Activated CD8-positive, alpha-beta T cell treated with anti-CD3 and anti-CD28 coated beads for 36 hours (primary cell): ENCODE measurements around the gene ZNF487. TPM values are rescaled to one million over a fixed set of nuclear protein-coding genes. Genes with fewer than 3 reads are reported as not detected.
"Not testable (repeated sequence)": the region's sequence is repeated elsewhere in the genome, so short reads cannot be mapped to it uniquely, and the experiment has no call there.

Experiments
- ATAC-seq: fragments of 200-7000 bp; cut with Tn5 transposase; one replicate; pipeline ENCODE4 v1.10.0; 2021; ENCODE audit warnings: mild to moderate bottlenecking, moderate library complexity
- CTCF ChIA-PET: fragments of 350-600 bp; sonication (Branson Sonifier 250); formaldehyde crosslinking; loops from one replicate; lab custom pipeline; 2021; ENCODE audit warnings: antibody characterized with exemption; lab: Charles Lee
- POLR2A ChIA-PET: fragments of 350-600 bp; sonication (Branson Sonifier 250); formaldehyde crosslinking; loops from one replicate; lab custom pipeline; 2021; ENCODE audit warnings: antibody characterized with exemption; lab: Charles Lee
- DNase-seq: peaks from one replicate; pipeline ENCODE4 v3.0.0-alpha.2; 2020
- H3K27ac Mint-ChIP-seq: one replicate; pipeline ENCODE4 v1.8.0; 2021; ENCODE audit warnings: mild to moderate bottlenecking, mixed read lengths
- H3K27me3 Mint-ChIP-seq: one replicate; pipeline ENCODE4 v1.8.0; 2021; ENCODE audit warnings: mixed read lengths
- H3K36me3 Mint-ChIP-seq: one replicate; pipeline ENCODE4 v1.8.0; 2021; ENCODE audit warnings: low read depth, mixed read lengths
- H3K4me1 Mint-ChIP-seq: one replicate; pipeline ENCODE4 v1.8.0; 2021; ENCODE audit warnings: low read depth, mixed read lengths
- H3K4me3 Mint-ChIP-seq: one replicate; pipeline ENCODE4 v1.8.0; 2021; ENCODE audit warnings: mild to moderate bottlenecking, moderate library complexity, mixed read lengths
- H3K9me3 Mint-ChIP-seq: one replicate; pipeline ENCODE4 v1.8.0; 2021; ENCODE audit warnings: mixed read lengths
- intact Hi-C: fragments of 100-400 bp; cut with micrococcal nuclease; formaldehyde crosslinking; loops from one replicate; pipeline ENCODE4 v1.10.0; 2022
- total RNA-seq, 2 experiments: library from RNA; stranded (reverse); gene quantifications; one replicate each; pipeline ENCODE4 v1.2.3, GENCODE V29; 2021
- TF ChIP-seq, protein P1 (sequence below): fragments of 200-600 bp; IDR thresholded peaks from one replicate; pipeline ENCODE4 v1.8.0; 2022; ENCODE audit warnings: antibody characterized with exemption, mild to moderate bottlenecking

Gene ZNF487
- total RNA-seq, 2 experiments from 2014 or later = 1.4 to 1.9 TPM

DNA sequence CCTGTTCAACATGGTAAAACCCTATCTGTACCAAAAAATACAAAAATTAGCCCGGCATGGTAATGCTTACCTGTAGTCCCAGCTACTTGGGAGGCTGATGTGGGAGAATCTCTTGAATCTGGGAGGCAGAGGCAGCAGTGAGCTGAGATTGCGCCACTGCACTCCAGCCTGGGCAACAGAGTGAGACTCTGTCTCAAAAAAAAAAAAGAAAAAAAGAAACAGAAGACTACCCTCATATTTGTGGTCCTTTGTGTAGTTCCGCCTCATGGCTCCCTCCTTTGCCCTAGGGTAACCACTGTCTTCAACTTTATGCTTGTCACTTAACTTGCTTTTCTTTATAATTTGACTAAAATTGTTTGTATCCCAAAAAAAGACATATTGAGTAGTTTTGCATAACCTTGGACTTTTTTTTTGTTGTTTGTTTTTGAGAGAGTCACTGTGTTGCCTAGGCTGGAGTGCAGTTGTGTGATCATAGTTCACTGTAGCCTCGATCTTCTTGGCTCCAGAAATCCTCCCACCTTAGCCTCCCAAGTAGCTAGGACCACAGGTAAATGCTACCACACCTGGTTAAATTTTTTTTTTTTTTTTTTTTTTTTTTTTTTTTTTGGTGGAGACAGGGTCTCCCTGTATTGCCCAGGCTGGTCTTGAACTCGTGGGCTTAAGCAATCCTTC is 3.7 kb downstream of the ZNF487 start:
- H3K36me3 Mint-ChIP-seq = peaks cover 6% of the 10 kb centered on the region
- ChIA-PET POLR2A (interaction anchor here (1.2 to 1.5 kb wide), 2 partner anchors 9 to 35 kb away, joined by 3 read pairs; no protein-coding TSS in a partner anchor), CTCF (interaction anchor here (1.0 kb wide), 1 partner anchor 13 kb away, joined by 3 read pairs; no protein-coding TSS in a partner anchor)
- no peak overlapping the region for H3K4me3 Mint-ChIP-seq
- H3K27ac Mint-ChIP-seq = no peak overlapping the region
- TF ChIP-seq, protein P1, sequence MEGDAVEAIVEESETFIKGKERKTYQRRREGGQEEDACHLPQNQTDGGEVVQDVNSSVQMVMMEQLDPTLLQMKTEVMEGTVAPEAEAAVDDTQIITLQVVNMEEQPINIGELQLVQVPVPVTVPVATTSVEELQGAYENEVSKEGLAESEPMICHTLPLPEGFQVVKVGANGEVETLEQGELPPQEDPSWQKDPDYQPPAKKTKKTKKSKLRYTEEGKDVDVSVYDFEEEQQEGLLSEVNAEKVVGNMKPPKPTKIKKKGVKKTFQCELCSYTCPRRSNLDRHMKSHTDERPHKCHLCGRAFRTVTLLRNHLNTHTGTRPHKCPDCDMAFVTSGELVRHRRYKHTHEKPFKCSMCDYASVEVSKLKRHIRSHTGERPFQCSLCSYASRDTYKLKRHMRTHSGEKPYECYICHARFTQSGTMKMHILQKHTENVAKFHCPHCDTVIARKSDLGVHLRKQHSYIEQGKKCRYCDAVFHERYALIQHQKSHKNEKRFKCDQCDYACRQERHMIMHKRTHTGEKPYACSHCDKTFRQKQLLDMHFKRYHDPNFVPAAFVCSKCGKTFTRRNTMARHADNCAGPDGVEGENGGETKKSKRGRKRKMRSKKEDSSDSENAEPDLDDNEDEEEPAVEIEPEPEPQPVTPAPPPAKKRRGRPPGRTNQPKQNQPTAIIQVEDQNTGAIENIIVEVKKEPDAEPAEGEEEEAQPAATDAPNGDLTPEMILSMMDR = no peak
- intact Hi-C loops = no loop called here
- no peaks in the 10 kb centered on the region for H3K27me3 Mint-ChIP-seq
- peaks cover 9% of the 10 kb centered on the region for H3K4me1 Mint-ChIP-seq
- ATAC-seq = no peak
- DNase-seq = no peak
- no peaks in the 10 kb centered on the region for H3K9me3 Mint-ChIP-seq

DNA sequence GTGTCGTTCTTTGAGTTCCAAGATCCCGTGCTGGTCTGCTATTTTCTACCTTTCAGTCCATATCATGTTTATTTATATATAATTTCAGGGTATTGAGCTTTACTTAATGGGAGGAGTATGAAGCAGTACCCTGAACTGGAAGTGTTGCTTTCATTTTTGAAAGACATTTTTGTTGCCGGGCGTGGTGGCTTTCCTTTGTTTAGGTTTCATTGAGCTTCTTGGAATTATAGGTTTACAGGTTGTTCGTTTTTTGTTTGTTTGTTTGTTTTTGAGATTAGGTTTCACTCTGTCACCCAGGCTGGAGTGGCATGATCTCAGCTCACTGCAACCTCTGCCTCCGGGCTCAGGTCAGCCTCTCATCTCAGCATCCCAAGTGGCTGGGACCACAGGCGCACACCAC is 7.4 kb downstream of the ZNF487 start:
- TF ChIP-seq, protein P1 = no peak
- intact Hi-C loops = no loop called here
- no peak for ATAC-seq
- peaks cover 12% of the 10 kb centered on the region for H3K36me3 Mint-ChIP-seq
- no peak for DNase-seq
- H3K4me1 Mint-ChIP-seq = no peaks in the 10 kb centered on the region
- no peaks in the 10 kb centered on the region for H3K27me3 Mint-ChIP-seq
- H3K4me3 Mint-ChIP-seq = no peak overlapping the region
- POLR2A ChIA-PET = no interaction called here
- H3K9me3 Mint-ChIP-seq = peaks cover 4% of the 10 kb centered on the region
- H3K27ac Mint-ChIP-seq = no peak overlapping the region
- CTCF ChIA-PET = interaction anchor here (0.7 to 1.1 kb wide), 3 partner anchors 14 to 96 kb away, joined by 3 to 4 read pairs (median 4); no protein-coding TSS in a partner anchor

DNA sequence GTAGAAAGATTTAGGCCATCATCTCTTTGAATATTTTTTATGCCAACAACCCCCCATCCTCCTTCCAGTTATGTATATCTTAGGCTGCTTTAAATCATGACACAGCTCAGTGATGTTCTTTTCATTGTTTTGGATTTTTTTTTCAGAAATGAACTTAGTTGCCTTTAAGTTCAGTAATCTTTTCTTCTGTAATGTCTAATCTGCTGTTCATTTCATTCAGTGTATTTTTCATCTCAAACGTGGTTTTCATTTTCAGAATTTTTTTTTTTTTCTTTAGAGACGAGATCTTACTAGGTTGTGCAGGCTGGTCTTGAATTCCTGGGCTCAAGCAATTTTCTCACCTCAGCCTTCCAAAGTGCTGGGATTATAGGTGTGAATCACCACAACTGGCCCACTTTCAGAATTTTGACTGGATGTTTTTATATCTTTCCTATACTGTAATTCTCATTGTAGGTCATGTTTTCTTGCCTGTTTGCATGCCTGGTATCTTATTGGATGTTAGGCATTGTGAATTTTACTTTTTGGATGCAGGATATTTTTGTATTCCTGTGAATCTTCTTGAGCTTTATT is 8.1 kb downstream of the ZNF487 start:
- H3K27ac Mint-ChIP-seq = no peak overlapping the region
- ChIA-PET CTCF (interaction anchor here (0.7 to 1.1 kb wide), 3 partner anchors 14 to 96 kb away, joined by 3 to 4 read pairs (median 4); no protein-coding TSS in a partner anchor), POLR2A (no interaction called here)
- no peaks in the 10 kb centered on the region for H3K27me3 Mint-ChIP-seq
- DNase-seq (no peak), ATAC-seq (no peak)
- H3K4me3 Mint-ChIP-seq = no peak overlapping the region
- H3K36me3 Mint-ChIP-seq = peaks cover 12% of the 10 kb centered on the region
- no peaks in the 10 kb centered on the region for H3K4me1 Mint-ChIP-seq
- TF ChIP-seq, protein P1 = no peak
- peaks cover 4% of the 10 kb centered on the region for H3K9me3 Mint-ChIP-seq
- intact Hi-C loops = no loop called here

DNA sequence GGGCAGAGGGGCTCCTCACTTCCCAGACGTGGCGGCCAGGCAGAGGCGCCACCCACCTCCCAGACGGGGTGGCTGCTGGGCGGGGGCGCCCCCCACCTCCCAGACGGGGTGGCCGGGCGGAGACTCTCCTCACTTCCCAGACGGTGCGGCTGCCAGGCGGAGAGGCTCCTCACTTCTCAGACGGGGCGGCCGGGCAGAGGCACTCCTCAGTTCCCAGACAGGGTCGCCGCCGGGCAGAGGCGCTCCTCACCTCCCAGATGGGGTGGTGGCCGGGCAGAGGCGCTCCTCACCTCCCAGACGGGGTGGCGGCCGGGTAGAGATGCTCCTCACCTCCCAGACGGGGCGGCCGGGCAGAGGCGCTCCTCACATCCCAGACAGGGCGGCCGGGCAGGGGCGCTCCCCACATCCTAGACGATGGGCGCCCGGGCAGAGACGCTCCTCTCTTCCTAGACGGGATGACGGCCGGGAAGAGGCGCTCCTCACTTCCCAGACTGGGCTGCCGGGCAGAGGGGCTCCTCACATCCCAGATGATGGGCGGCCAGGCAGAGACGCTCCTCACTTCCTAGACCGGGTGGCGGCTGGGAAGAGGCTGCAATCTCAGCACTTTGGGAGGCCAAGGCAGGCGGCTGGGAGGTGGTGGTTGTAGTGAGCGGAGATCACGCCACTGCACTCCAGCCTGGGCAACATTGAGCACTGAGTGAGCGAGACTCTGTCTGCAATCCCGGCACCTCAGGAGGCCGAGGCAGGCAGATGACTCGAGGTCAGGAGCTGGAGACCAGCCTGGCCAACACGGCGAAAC is 9.5 kb downstream of the ZNF487 start:
- H3K27me3 Mint-ChIP-seq, H3K27ac Mint-ChIP-seq, CTCF ChIA-PET, H3K9me3 Mint-ChIP-seq, H3K4me1 Mint-ChIP-seq, H3K4me3 Mint-ChIP-seq, intact Hi-C loops, ATAC-seq: not testable (repeated sequence)
- peaks cover 12% of the 10 kb centered on the region for H3K36me3 Mint-ChIP-seq
- POLR2A ChIA-PET = interaction anchor here (0.6 kb wide), 1 partner anchor 8 kb away, joined by 4 read pairs; no protein-coding TSS in a partner anchor
- DNase-seq = peak; percentile 30

DNA sequence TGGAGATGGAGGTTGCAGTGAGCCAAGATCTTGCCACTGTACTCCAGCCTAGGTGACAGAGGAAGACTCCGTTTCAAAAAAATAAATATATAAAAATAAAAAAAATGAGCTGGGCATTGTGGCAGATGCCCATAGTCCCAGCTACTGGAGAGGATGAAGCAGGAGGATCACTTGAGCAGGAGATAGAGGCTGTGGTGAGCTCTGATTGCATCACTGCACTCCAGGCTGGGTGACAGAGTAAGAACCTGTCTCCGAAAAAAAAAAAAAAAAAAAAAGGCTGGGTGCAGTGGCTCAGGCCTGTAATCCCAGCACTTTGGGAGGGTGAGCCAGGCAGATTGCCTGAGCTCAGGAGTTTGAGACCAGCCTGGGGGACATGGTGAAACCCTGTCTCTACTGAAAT is 11.8 kb downstream of the ZNF487 start:
- ChIA-PET POLR2A (interaction anchor here (0.6 to 1.6 kb wide), 6 partner anchors 8 to 557 kb away, joined by 3 to 7 read pairs (median 4); no protein-coding TSS in a partner anchor), CTCF (interaction anchor here (1.1 kb wide), 1 partner anchor 12 kb away, joined by 3 read pairs; no protein-coding TSS in a partner anchor)
- no peak overlapping the region for H3K27ac Mint-ChIP-seq
- intact Hi-C loops = no loop called here
- H3K4me1 Mint-ChIP-seq = peaks cover 22% of the 10 kb centered on the region
- TF ChIP-seq, protein P1 = no peak
- no peaks in the 10 kb centered on the region for H3K27me3 Mint-ChIP-seq
- ATAC-seq = no peak
- H3K4me3 Mint-ChIP-seq = no peak overlapping the region
- no peak for DNase-seq
- H3K9me3 Mint-ChIP-seq = peaks cover 4% of the 10 kb centered on the region
- peaks cover 14% of the 10 kb centered on the region for H3K36me3 Mint-ChIP-seq
